DMS 273 (cell line): Measurements from ENCODE around the gene LRP1B.
"Not testable (repeated sequence)": the region's sequence is repeated elsewhere in the genome, so short reads cannot be mapped to it uniquely, and the experiment has no call there.

Source experiments
- DNase-seq: peaks from one replicate; lab custom pipeline; 2025; ENCODE audit not compliant: unreplicated experiment; lab: John Stamatoyannopoulos, UW

The LRP1B gene

DNA sequence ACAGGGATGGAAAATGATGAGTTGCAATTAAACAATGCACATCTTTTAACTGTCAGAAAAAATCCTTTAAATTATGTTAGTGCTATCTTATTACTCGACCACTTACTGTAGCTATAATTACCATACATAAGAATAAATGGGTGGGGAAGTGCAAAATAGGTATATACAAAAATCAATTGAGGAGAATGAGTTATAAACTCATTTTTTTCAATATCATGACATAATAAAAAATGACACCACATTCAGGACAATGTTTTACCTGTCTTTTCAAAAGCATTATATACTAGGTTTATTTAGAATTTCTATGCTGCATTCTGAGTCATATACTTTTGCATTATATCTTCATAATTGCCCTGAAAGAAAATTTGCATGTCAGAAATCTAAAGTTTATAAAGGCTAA is 1533.6 kb downstream of the LRP1B start:
- DNase-seq: no peak

DNA sequence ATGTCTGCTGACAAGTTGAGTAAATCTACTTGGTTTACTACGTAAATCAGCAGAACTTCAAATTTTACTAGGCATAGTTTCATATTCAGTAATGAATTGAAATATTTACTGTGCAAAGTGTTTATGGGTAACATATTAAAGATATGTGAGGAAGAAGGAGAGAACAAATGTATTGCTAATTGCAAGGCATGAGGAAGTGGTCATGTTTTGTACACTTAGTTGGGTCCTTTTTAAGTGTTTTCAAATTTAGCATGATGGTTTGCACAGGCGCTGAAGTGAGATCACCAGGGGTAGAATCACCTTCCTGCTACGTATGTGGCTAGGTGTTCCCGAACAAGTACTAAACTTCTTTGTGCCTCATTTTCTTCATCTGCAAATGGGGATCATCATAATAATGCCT is 1534.4 kb downstream of the LRP1B start:
- DNase-seq: no peak

- no peak for DNase-seq
Measured at GRCh38 chr2:140595107-140595506, 1535.7 kb downstream of the LRP1B start.

GRCh38 chr2:140593132-140593531 is 1537.7 kb downstream of the LRP1B start:
- no peak for DNase-seq

- no peak for DNase-seq
Measured at GRCh38 chr2:140589696-140590095, 1541.1 kb downstream of the LRP1B start.

GRCh38 chr2:140589273-140589672 is 1541.5 kb downstream of the LRP1B start:
- DNase-seq: no peak

- peak; percentile 56 for DNase-seq
Measured at GRCh38 chr2:140586379-140586778, 1544.4 kb downstream of the LRP1B start.

GRCh38 chr2:140585016-140585415 is 1545.8 kb downstream of the LRP1B start:
- DNase-seq: no peak

DNA sequence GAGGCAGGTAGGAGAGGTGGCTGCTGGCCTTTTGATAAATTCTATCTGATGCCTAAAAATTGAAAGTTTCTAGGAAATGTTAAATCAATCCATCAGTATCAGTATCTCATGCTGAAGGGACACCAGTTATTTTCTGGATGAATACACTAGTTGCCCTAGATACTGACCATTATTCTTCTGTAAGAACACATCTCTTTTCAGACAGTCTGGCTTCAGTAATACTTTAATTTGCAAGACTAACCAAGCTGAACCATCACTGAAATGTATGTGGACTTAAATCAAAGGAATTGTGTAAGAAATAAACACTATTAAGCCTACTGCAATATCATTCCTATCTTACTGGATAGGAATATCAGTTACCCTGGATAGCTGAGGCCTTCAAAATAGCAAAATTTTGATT is 1546.3 kb downstream of the LRP1B start:
- no peak for DNase-seq

DNA sequence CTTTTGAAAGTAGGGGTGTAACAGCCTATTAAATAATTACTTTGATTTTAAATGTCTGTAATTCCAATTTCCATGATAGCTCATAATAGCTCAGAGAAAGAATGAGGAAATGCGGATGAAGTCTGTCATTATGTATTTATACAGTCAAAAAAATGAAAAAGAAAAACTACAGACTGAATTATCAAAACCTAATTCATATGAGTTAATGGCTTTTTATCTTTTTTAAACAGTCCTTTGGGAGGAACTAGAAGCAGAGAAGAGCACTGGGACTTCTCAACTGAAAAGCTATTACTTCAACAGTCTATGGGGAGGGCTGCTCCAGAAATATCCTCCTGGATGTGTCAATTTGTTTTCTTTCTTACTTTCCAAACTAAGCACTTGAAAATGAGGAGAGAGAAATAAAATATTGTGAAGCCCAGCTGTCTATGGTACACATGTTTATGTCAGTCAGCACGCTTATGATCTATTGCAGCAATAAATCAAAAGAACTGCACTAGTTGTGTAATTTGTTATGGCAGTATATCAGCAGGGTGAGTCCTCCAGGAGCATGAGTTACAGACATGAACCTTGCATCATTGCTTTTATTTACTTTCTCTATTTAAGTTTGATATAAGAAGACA is 1550.2 kb downstream of the LRP1B start:
- DNase-seq: no peak

DNA sequence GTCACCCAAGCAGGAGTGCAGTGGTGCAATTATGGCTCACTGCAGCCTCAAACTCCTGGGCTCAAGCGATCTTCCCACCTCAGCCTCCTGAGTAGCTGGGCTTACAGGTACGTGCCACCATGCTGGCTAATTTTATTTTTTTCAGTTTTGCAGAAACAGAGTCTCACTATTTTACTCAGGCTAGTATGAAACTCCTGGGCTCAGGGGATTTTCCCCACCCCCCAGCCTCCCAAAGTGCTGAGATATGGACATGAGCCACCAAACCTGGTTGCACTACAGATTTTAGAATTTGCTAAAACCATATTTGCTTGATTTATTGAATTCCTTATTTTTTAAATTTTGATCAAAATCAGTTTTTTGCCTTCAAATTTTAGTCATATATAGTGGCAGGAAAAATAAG is 1553.4 kb downstream of the LRP1B start:
- no peak for DNase-seq

- DNase-seq: no peak
Measured at GRCh38 chr2:140567734-140568133, 1563.1 kb downstream of the LRP1B start.

- DNase-seq: no peak
Measured at GRCh38 chr2:140565756-140566155, 1565.1 kb downstream of the LRP1B start.

GRCh38 chr2:140555701-140556100 is 1575.1 kb downstream of the LRP1B start:
- DNase-seq: no peak

- no peak for DNase-seq
Measured at GRCh38 chr2:140552634-140553033, 1578.2 kb downstream of the LRP1B start.

- no peak for DNase-seq
Measured at GRCh38 chr2:140551287-140551686, 1579.5 kb downstream of the LRP1B start.

DNA sequence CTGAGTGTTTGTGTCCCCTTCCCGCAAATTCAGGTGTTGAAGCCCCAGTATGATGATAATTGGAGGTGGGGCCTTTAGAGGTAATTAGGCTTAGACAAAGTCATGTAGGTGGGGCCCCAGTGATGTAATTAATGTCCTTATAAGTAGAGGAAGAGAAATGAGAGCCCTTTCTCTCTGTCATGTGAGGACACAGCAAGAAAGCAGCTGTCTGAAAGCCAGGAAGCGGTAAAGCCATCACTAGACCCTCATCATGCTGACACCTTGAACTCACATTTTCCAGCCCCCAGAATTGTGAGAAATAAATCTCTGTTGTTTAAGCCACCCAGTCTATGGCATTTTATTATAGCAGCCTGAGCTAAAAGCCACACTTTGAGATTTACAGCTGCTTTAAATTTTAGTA is 1580.0 kb downstream of the LRP1B start:
- DNase-seq: no peak

DNA sequence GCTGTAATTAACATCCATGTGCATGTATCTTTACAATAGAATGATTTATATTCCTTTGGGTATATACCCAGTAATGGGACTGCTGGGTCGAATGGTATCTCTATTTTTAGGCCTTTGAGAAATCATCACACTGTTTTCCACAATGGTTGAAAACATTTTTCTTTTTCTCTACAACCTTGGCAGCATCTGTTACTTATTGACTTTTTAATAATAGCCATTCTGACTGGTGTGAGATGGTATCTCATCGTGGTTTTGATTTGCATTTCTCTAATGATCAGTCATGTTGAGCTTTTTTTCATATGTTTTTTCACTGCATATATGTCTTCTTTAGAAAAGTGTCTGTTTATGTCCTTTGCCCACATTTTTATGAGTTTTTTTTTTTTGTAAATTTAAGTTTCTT is 1586.0 kb downstream of the LRP1B start:
- DNase-seq: not testable (repeated sequence)

- no peak for DNase-seq
Measured at GRCh38 chr2:140542627-140543026, 1588.2 kb downstream of the LRP1B start.

DNA sequence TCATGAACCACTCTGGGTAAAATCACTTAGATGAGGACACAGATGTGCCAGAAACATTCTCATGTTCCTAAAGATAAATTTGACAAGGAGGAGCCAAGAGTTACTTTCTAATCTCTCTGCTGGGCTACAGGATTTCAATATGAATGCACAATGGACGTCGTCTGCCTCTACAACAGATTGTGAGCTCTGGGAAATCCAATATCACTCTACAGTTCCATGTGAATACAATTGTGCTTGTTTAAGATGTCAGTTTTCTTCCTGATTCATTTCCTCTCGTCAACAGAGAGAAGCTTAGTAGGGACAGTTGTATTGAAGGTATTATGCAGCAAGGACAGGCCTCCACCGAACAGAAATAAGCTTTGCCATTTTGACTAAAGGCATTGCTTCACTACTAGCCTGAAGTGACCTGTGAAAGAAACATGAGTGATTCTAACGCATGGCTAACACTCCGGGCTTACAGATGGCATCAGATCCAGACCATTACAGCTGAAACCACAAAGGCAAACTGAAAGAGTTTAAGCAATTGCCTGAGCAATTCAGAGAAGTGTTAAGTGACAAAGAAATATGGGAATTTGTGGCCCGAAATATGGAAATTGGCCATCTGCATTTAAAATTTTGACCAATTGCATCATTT is 1591.5 kb downstream of the LRP1B start:
- DNase-seq: no peak

DNA sequence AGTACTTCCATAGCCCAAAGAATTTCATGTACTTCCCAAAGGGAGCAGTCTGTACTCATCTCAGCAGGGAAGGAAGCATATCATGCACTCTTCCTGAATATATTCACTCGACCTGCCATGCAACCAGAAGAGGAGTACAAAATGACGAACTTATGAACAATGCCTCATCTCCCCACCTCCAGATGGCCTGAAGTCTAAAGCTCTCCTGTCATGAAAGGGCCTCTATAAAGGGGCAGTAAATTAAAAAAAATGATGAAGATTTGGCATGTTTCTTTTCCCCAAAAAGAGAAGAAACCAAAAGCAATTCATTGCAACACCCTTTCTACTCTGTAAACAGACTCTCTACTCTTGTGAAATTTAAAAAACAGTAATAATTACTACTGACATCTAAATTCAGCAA is 1601.1 kb downstream of the LRP1B start:
- no peak for DNase-seq

DNA sequence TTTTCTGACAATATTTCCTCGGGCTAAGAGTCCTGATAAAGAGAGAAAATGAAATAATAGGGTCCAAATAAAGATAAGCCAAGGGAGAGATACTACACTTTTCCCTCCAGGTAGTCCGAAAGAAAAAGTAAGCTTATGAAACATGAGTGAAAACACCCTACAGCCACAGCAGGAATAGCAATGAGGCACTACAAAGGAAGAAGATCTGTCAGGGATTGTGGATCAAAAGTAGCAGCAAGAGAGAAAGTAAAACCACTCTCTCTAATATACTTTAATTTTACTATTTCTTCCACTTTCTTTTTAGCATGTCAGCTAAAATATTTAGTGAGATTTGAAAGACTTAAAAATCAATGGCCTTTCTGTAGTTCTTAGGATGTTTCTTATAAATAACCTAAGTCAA is 1601.8 kb downstream of the LRP1B start:
- no peak for DNase-seq

DNA sequence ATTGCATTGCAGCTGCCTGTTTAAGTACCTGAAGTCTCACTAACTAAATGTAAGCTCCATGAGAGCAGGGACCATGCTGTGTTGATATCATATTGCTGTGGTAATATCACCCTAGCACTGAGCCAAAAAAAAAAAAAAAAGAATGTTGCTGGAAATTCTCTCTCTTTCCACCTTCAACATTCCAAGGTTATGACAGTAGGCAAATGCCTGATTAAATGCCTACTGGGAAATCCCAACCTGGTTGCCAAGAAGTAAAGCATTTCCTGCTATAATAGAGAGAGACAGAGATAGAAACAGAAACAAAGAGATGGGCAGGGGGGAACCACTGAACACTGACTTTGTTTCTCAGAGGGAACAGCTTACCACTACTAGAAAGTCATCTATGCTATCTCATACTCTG is 1604.2 kb downstream of the LRP1B start:
- no peak for DNase-seq
